NB4 (cell line): Measurements from ENCODE around the gene MYRFL.

Experiments
- CTCF ChIP-seq: IDR thresholded peaks from one replicate; pipeline ENCODE4 v1.5.1; 2012; ENCODE audit warnings: low read depth, low read length
- POLR2A ChIP-seq: IDR thresholded peaks from 2 replicates; pipeline ENCODE4 v1.6.1; 2011; ENCODE audit warnings: mild to moderate bottlenecking; ENCODE audit not compliant: insufficient read length; ENCODE audit errors: extremely low read depth

GRCh38 chr12:69931569-69931968, 106.5 kb downstream of the MYRFL start:
- TF ChIP-seq CTCF (no peak), POLR2A (no peak)
